HUES48 (cell line): ENCODE measurements around the gene PDZRN3.

ENCODE experiments used
- H3K27ac ChIP-seq: one replicate; pipeline ENCODE4 v1.7.0; 2013; ENCODE audit warnings: low read depth, low read length, inconsistent platforms
- H3K27me3 ChIP-seq: 2 replicates; pipeline ENCODE4 v1.6.1; 2013; ENCODE audit warnings: mild to moderate bottlenecking, low read length; ENCODE audit not compliant: control insufficient read depth, insufficient read depth
- H3K36me3 ChIP-seq: 2 replicates; pipeline ENCODE4 v1.6.1; 2013; ENCODE audit warnings: low read length; ENCODE audit not compliant: control insufficient read depth, insufficient read depth
- H3K4me1 ChIP-seq: 2 replicates; pipeline ENCODE4 v1.6.1; 2013; ENCODE audit warnings: mild to moderate bottlenecking, low read length; ENCODE audit not compliant: control insufficient read depth, insufficient read depth
- H3K4me3 ChIP-seq: 2 replicates; pipeline ENCODE4 v1.5.1; 2013; ENCODE audit warnings: mild to moderate bottlenecking, low read depth, low read length
- H3K9ac ChIP-seq: 2 replicates; pipeline ENCODE4 v1.6.1; 2013; ENCODE audit warnings: mild to moderate bottlenecking, low read depth, low read length, moderate library complexity
- H3K9me3 ChIP-seq: 2 replicates; pipeline ENCODE4 v1.6.1; 2013; ENCODE audit warnings: low read length; ENCODE audit not compliant: control insufficient read depth, insufficient read depth

The PDZRN3 gene

DNA sequence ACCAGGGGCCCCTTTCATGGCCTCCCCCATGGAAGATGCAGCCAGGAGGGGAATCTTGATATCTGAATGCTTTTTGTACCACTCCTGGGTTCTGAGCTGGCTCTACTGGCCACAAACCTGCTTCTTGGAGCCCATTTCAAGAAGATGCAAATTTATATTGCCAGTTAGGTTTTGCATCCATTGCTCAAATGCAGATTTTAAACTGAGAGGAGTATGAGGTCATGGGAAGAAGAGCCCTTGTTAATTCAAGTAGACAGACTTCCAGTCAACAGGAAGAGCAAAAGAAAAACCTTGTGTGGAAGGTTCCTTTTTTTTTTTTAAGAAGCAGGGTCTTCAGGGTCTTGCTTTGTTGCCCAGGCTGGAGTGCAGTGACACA, 133.5 kb downstream of the PDZRN3 start:
- no peaks in the 10 kb centered on the region for H3K36me3 ChIP-seq
- H3K27ac ChIP-seq, result peak overlapping the region; percentile 70
- H3K4me1 ChIP-seq, result peaks cover 24% of the 10 kb centered on the region
- no peak overlapping the region for H3K4me3 ChIP-seq
- H3K9me3 ChIP-seq, result no peaks in the 10 kb centered on the region
- no peaks in the 10 kb centered on the region for H3K27me3 ChIP-seq
- H3K9ac ChIP-seq, result no peak overlapping the region

- Histone ChIP-seq H3K4me1 (peaks cover 24% of the 10 kb centered on the region), H3K9me3 (no peaks in the 10 kb centered on the region), H3K4me3 (no peak overlapping the region), H3K9ac (no peak overlapping the region), H3K27ac (peak overlapping the region; percentile 70), H3K36me3 (no peaks in the 10 kb centered on the region), H3K27me3 (no peaks in the 10 kb centered on the region)
Measured at GRCh38 chr3:73490453-73491286, 134.1 kb downstream of the PDZRN3 start.

DNA sequence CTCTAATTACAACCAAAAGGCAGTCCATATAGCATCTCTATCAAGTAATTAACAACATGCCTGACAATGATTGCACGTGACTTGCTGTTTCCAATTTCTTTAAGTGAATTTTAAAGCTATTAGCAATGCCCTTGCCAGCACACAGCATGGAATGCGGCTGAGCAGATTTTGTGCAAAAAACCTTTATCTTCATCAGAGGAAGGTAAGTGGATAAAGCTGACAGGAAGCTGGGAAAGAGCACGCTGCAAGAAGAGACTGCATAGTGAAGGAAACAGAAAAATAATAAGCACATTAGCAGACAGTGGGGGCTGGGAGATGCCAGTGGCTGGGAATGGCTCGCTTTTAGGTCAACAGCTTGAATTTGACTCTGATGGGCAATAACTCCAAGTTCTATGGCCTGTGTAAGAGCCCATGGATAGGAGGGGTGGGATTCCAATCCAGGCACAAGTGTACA, 138.8 kb downstream of the PDZRN3 start:
- no peaks in the 10 kb centered on the region for H3K9me3 ChIP-seq
- H3K27ac ChIP-seq, result no peak overlapping the region
- no peaks in the 10 kb centered on the region for H3K36me3 ChIP-seq
- no peaks in the 10 kb centered on the region for H3K27me3 ChIP-seq
- H3K4me1 ChIP-seq, result peaks cover 50% of the 10 kb centered on the region
- no peak overlapping the region for H3K4me3 ChIP-seq
- H3K9ac ChIP-seq, result no peak overlapping the region

DNA sequence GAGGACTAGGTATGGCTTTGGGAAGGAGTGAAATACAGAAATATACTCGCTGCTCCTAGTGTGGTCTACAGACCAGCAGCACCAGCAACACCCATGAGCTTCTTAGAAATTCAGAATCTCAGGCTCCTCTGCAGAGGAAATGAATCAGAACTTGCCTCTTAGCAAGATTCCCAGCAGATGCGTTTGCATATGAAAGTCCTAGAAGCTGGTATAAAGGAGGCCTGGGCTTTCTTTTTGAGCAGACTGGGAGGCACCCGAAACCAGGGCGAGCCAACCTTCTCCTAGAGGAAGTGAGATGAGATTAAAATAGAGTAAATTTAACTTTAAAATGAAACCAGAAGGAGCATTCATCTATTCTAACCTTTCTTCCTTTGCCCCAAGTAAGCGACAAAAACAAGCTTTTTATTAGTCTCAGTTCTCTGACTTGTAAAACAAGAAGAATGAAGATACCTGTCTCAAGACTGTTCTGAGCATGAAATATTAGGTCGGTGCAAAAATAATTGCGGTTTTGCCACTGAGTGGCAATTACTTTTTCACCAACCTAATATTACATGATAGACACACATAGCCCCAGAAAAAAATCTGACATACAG, 140.0 kb downstream of the PDZRN3 start:
- H3K27ac ChIP-seq, result peak overlapping the region; percentile 86
- H3K9ac ChIP-seq, result no peak overlapping the region
- peaks cover 40% of the 10 kb centered on the region for H3K4me1 ChIP-seq
- peak overlapping the region; percentile 46 for H3K4me3 ChIP-seq
- no peaks in the 10 kb centered on the region for H3K36me3 ChIP-seq
- H3K9me3 ChIP-seq, result no peaks in the 10 kb centered on the region
- no peaks in the 10 kb centered on the region for H3K27me3 ChIP-seq

GRCh38 chr3:73481888-73482287, 142.9 kb downstream of the PDZRN3 start:
- H3K4me3 ChIP-seq, result no peak overlapping the region
- H3K36me3 ChIP-seq, result no peaks in the 10 kb centered on the region
- H3K4me1 ChIP-seq, result peaks cover 40% of the 10 kb centered on the region
- H3K27me3 ChIP-seq, result no peaks in the 10 kb centered on the region
- no peaks in the 10 kb centered on the region for H3K9me3 ChIP-seq
- no peak overlapping the region for H3K9ac ChIP-seq
- no peak overlapping the region for H3K27ac ChIP-seq

DNA sequence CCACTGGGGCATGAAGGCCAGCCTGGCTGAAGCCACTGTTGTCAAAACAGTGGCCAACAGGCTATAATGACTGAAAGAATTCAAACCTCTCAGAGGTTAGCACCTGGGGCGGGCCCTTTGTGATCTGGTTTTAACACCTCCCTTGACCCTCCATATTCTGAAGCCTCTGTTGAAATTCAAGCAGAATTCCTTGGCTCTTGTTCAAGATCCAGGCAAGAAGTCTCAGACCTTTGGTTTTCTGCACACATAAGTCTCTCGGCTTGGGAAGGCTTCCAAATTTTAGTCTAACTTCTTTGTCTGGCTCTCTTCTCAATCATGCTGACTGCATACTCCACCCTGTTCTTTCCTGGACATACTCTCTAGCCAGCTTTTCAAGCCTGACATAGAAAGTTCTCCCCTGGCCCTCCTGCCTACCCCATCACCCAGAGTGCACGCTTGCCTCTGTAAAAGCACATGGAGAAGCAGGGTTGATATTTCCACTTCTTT, 144.5 kb downstream of the PDZRN3 start:
- H3K27me3 ChIP-seq, result no peaks in the 10 kb centered on the region
- H3K9me3 ChIP-seq, result no peaks in the 10 kb centered on the region
- no peak overlapping the region for H3K27ac ChIP-seq
- no peak overlapping the region for H3K4me3 ChIP-seq
- H3K4me1 ChIP-seq, result peaks cover 29% of the 10 kb centered on the region
- no peak overlapping the region for H3K9ac ChIP-seq
- no peaks in the 10 kb centered on the region for H3K36me3 ChIP-seq

- H3K9me3 ChIP-seq, result no peaks in the 10 kb centered on the region
- H3K9ac ChIP-seq, result no peak overlapping the region
- no peak overlapping the region for H3K4me3 ChIP-seq
- no peaks in the 10 kb centered on the region for H3K36me3 ChIP-seq
- no peaks in the 10 kb centered on the region for H3K27me3 ChIP-seq
- H3K4me1 ChIP-seq, result peaks cover 20% of the 10 kb centered on the region
- no peak overlapping the region for H3K27ac ChIP-seq
Measured at GRCh38 chr3:73479325-73479724, 145.4 kb downstream of the PDZRN3 start.

- H3K27ac ChIP-seq, result no peak overlapping the region
Measured at GRCh38 chr3:73478858-73479257, 145.9 kb downstream of the PDZRN3 start.

DNA sequence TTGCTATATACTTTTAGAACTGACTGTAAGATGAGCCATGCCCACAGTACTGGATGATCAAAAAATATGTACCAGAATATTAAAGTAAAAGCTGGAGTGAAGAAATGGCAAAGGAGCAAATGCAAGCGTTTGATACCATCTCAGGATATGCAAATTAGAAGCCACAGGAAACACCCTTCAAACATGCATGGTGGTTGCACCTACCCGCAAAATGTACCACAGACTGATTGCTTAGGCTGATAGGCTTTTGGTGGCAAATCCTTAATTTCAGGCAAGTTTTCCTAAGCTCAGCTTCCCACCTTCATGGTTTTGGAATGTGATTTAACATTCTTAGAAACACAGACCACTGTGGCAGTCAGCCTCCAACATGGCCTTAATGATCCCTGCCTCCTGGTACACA, 149.0 kb downstream of the PDZRN3 start:
- Histone ChIP-seq H3K9ac (no peak overlapping the region), H3K4me1 (peaks cover 11% of the 10 kb centered on the region), H3K9me3 (no peaks in the 10 kb centered on the region), H3K36me3 (no peaks in the 10 kb centered on the region), H3K27me3 (no peaks in the 10 kb centered on the region), H3K27ac (no peak overlapping the region), H3K4me3 (no peak overlapping the region)

More at GRCh38 chr3:73478858-73479257, 145.9 kb downstream of the PDZRN3 start:
- Histone ChIP-seq H3K9ac (no peak overlapping the region), H3K9me3 (no peaks in the 10 kb centered on the region), H3K36me3 (no peaks in the 10 kb centered on the region), H3K4me3 (no peak overlapping the region), H3K4me1 (peaks cover 17% of the 10 kb centered on the region), H3K27me3 (no peaks in the 10 kb centered on the region)

DNA sequence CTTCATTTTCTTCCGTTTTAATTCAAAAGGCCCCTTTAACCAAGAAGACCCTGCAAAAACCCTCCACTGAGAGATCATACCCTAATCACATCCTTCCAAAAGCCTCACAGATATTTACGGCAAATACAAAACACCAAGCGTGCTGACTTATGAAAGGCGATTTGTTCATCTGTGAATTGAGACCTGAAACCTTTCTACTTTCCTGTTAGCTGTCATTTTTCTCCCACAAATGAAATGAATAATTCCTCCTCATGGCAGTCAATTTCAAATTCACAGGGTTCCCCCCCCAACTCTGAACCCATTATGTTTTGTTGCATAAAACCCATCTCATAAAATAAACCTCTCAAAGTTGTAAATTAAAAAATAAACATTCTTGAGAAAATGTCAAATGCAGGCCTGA, 149.6 kb downstream of the PDZRN3 start:
- peaks cover 11% of the 10 kb centered on the region for H3K4me1 ChIP-seq
- H3K36me3 ChIP-seq, result no peaks in the 10 kb centered on the region
- H3K9me3 ChIP-seq, result no peaks in the 10 kb centered on the region
- H3K27me3 ChIP-seq, result no peaks in the 10 kb centered on the region
- H3K4me3 ChIP-seq, result no peak overlapping the region
- no peak overlapping the region for H3K9ac ChIP-seq
- H3K27ac ChIP-seq, result no peak overlapping the region

- Histone ChIP-seq H3K27me3 (no peaks in the 10 kb centered on the region), H3K9me3 (no peaks in the 10 kb centered on the region), H3K4me1 (peaks cover 11% of the 10 kb centered on the region), H3K36me3 (no peaks in the 10 kb centered on the region), H3K9ac (no peak overlapping the region), H3K27ac (no peak overlapping the region), H3K4me3 (no peak overlapping the region)
Measured at GRCh38 chr3:73474619-73475018, 150.1 kb downstream of the PDZRN3 start.
